ENCODE measurements around the gene ABI2. TPM values are rescaled to one million over a fixed set of nuclear protein-coding genes. Genes with fewer than 3 reads are reported as not detected.
"Not testable (repeated sequence)": the region's sequence is repeated elsewhere in the genome, so short reads cannot be mapped to it uniquely, and the experiment has no call there.

ABI2 gene
- total RNA-seq, 2 experiments from 2014 or later, result 33.5 to 35.3 TPM

GRCh38 chr2:203341741-203342310, 13.6 kb downstream of the ABI2 start:
- POLR2A ChIA-PET, result no interaction called here
- H3K27me3 Mint-ChIP-seq, result no peaks in the 10 kb centered on the region
- no peak overlapping the region for H3K27ac Mint-ChIP-seq
- H3K4me1 Mint-ChIP-seq (ENCODE audit: low read depth), result no peaks in the 10 kb centered on the region
- no peak for ATAC-seq
- H3K36me3 Mint-ChIP-seq (ENCODE audit: low read depth), result peaks cover 11% of the 10 kb centered on the region
- no peak for TF ChIP-seq CTCF (IDR thresholded peaks at IDR 0.05)
- CTCF ChIA-PET, result no interaction called here
- no peaks in the 10 kb centered on the region for H3K9me3 Mint-ChIP-seq
- no peak overlapping the region for H3K4me3 Mint-ChIP-seq
- DNase-seq, result no peak
- intact Hi-C loops (cut with micrococcal nuclease), result no loop called here

- intact Hi-C loops (cut with micrococcal nuclease); POLR2A ChIA-PET; H3K9me3 Mint-ChIP-seq; H3K4me3 Mint-ChIP-seq; DNase-seq; H3K27me3 Mint-ChIP-seq; CTCF ChIA-PET; H3K27ac Mint-ChIP-seq; ATAC-seq; H3K4me1 Mint-ChIP-seq (ENCODE audit: low read depth): not testable (repeated sequence)
- H3K36me3 Mint-ChIP-seq (ENCODE audit: low read depth), result peaks cover 11% of the 10 kb centered on the region
Observed at GRCh38 chr2:203342374-203342773, 14.2 kb downstream of the ABI2 start.

GRCh38 chr2:203344667-203345066, 16.5 kb downstream of the ABI2 start:
- H3K27ac Mint-ChIP-seq, result no peak overlapping the region
- no peaks in the 10 kb centered on the region for H3K9me3 Mint-ChIP-seq
- H3K36me3 Mint-ChIP-seq (ENCODE audit: low read depth), result peaks cover 14% of the 10 kb centered on the region
- ChIA-PET CTCF (no interaction called here), POLR2A (interaction anchor here (0.6 kb wide), 1 partner anchor 382 kb away, joined by 4 read pairs; no protein-coding TSS in a partner anchor)
- DNase-seq, result no peak
- no peak overlapping the region for H3K4me3 Mint-ChIP-seq
- TF ChIP-seq CTCF (IDR thresholded peaks at IDR 0.05), result no peak
- intact Hi-C loops (cut with micrococcal nuclease), result no loop called here
- H3K4me1 Mint-ChIP-seq (ENCODE audit: low read depth), result peaks cover 3% of the 10 kb centered on the region
- no peaks in the 10 kb centered on the region for H3K27me3 Mint-ChIP-seq
- ATAC-seq, result no peak

- ChIA-PET CTCF (no interaction called here), POLR2A (no interaction called here)
- Mint-ChIP-seq H3K4me3 (no peak overlapping the region), H3K27me3 (no peaks in the 10 kb centered on the region), H3K27ac (no peak overlapping the region), H3K4me1 (ENCODE audit: low read depth) (peaks cover 3% of the 10 kb centered on the region), H3K9me3 (no peaks in the 10 kb centered on the region), H3K36me3 (ENCODE audit: low read depth) (peaks cover 16% of the 10 kb centered on the region)
- DNase-seq (no peak), ATAC-seq (no peak)
- intact Hi-C loops (cut with micrococcal nuclease), result no loop called here
- no peak for TF ChIP-seq CTCF (IDR thresholded peaks at IDR 0.05)
Observed at GRCh38 chr2:203346612-203347011, 18.4 kb downstream of the ABI2 start.

- Mint-ChIP-seq H3K27ac (no peak overlapping the region), H3K4me3 (no peak overlapping the region), H3K27me3 (no peaks in the 10 kb centered on the region), H3K36me3 (ENCODE audit: low read depth) (peaks cover 13% of the 10 kb centered on the region), H3K9me3 (no peaks in the 10 kb centered on the region), H3K4me1 (ENCODE audit: low read depth) (peaks cover 3% of the 10 kb centered on the region)
- DNase-seq, result no peak
- no peak for TF ChIP-seq CTCF (IDR thresholded peaks at IDR 0.05)
- POLR2A ChIA-PET, result no interaction called here
- no peak for ATAC-seq
- intact Hi-C loops (cut with micrococcal nuclease), result no loop called here
- CTCF ChIA-PET, result no interaction called here
Observed at GRCh38 chr2:203347375-203347774, 19.2 kb downstream of the ABI2 start.
